ENCODE measurements around the gene TCERG1.

The TCERG1 gene

GRCh38 chr5:146446861-146447733, at the start of gene TCERG1:
TCERG1 (plus strand) TSS chr5:146447333; CDS start chr5:146447350, 17 bp downstream.
- Histone ChIP-seq H3K9me3 (ENCODE audit: control insufficient read depth in 1 of 2, low read length in 2 of 2) (no peaks in the 10 kb centered on the region), H3K4me1 (ENCODE audit: control insufficient read depth in 1 of 2, insufficient read depth in 2 of 2, low read length in 2 of 2) (peaks cover 0 to 22% of the 10 kb centered on the region in 2 donors), H3K27me3 (ENCODE audit: low read depth, low read length) (no peaks in the 10 kb centered on the region), H3K27ac (ENCODE audit: low read length) (peak within 1 kb of the TSS; percentile 87), H3K4me3 (ENCODE audit: low read depth in 1 of 2, low read length in 2 of 2) (peak within 1 kb of the TSS; percentile 89 to 95), H3K36me3 (ENCODE audit: control insufficient read depth in 1 of 2, insufficient read depth in 2 of 2, low read length in 2 of 2) (peaks cover 0 to 5% of the 10 kb centered on the region in 2 donors)

- Histone ChIP-seq H3K36me3 (ENCODE audit: control insufficient read depth in 1 of 2, insufficient read depth in 2 of 2, low read length in 2 of 2) (no peaks in the 10 kb centered on the region), H3K27ac (ENCODE audit: low read length) (no peak overlapping the region), H3K4me3 (ENCODE audit: low read depth in 1 of 2, low read length in 2 of 2) (no peak overlapping the region), H3K27me3 (ENCODE audit: low read depth, low read length) (no peaks in the 10 kb centered on the region), H3K9me3 (ENCODE audit: control insufficient read depth in 1 of 2, low read length in 2 of 2) (no peaks in the 10 kb centered on the region), H3K4me1 (ENCODE audit: control insufficient read depth in 1 of 2, insufficient read depth in 2 of 2, low read length in 2 of 2) (no peaks in the 10 kb centered on the region)
Measured at GRCh38 chr5:146398826-146399225, 48.3 kb upstream of the TCERG1 start.

DNA sequence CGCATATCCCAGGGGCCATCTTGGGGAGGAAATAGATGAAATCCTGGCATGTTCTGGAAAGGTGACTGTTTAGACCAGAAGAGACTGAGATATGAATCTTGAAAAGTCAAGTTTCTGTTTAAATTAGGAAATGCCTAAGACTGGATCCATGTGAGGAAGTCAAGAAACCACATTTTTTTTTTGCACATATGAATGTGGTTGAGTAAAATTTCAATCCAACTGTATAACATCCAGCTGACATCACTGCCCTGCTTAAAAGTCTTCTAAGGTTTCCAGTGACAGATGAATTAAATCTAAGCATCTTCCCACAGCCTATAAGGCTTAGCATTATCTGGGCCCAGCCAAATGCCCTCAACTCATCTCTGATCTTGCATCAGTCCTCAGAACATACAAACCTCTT, 47.7 kb upstream of the TCERG1 start:
- Histone ChIP-seq H3K4me1 (ENCODE audit: control insufficient read depth in 1 of 2, insufficient read depth in 2 of 2, low read length in 2 of 2) (no peaks in the 10 kb centered on the region), H3K4me3 (ENCODE audit: low read depth in 1 of 2, low read length in 2 of 2) (no peak overlapping the region), H3K27ac (ENCODE audit: low read length) (no peak overlapping the region), H3K27me3 (ENCODE audit: low read depth, low read length) (no peaks in the 10 kb centered on the region), H3K36me3 (ENCODE audit: control insufficient read depth in 1 of 2, insufficient read depth in 2 of 2, low read length in 2 of 2) (no peaks in the 10 kb centered on the region), H3K9me3 (ENCODE audit: control insufficient read depth in 1 of 2, low read length in 2 of 2) (no peaks in the 10 kb centered on the region)

- no peak overlapping the region for H3K4me3 ChIP-seq (ENCODE audit: low read depth in 1 of 2, low read length in 2 of 2)
- no peaks in the 10 kb centered on the region for H3K36me3 ChIP-seq (ENCODE audit: control insufficient read depth in 1 of 2, insufficient read depth in 2 of 2, low read length in 2 of 2)
- no peak overlapping the region for H3K27ac ChIP-seq (ENCODE audit: low read length)
- no peaks in the 10 kb centered on the region for H3K27me3 ChIP-seq (ENCODE audit: low read depth, low read length)
- no peaks in the 10 kb centered on the region for H3K9me3 ChIP-seq (ENCODE audit: control insufficient read depth in 1 of 2, low read length in 2 of 2)
- no peaks in the 10 kb centered on the region for H3K4me1 ChIP-seq (ENCODE audit: control insufficient read depth in 1 of 2, insufficient read depth in 2 of 2, low read length in 2 of 2)
Measured at GRCh38 chr5:146400201-146400600, 46.9 kb upstream of the TCERG1 start.

DNA sequence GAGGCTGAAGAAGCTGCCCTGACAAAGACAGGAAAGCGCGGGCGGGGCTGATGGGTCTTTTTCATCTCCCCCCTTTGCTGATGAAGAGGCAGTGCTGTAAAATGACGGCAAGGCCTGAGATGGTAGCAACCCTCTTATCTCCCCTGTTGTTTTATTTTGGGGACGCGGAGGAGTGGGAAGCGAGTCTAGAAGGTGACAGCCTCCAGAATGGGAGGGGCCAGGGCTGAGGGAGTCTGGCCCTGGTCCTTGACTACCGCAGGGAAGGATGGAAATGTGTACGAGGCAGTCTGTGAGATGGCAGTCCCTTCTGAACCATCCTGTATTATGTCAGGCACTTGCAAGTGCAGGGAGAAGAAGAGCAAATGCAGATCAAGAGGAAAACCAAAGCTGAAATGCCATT, 46.1 kb upstream of the TCERG1 start:
- Histone ChIP-seq H3K9me3 (ENCODE audit: control insufficient read depth in 1 of 2, low read length in 2 of 2) (no peaks in the 10 kb centered on the region), H3K4me1 (ENCODE audit: control insufficient read depth in 1 of 2, insufficient read depth in 2 of 2, low read length in 2 of 2) (no peaks in the 10 kb centered on the region), H3K27ac (ENCODE audit: low read length) (no peak overlapping the region), H3K27me3 (ENCODE audit: low read depth, low read length) (no peaks in the 10 kb centered on the region), H3K4me3 (ENCODE audit: low read depth in 1 of 2, low read length in 2 of 2) (no peak overlapping the region), H3K36me3 (ENCODE audit: control insufficient read depth in 1 of 2, insufficient read depth in 2 of 2, low read length in 2 of 2) (no peaks in the 10 kb centered on the region)

- Histone ChIP-seq H3K27me3 (ENCODE audit: low read depth, low read length) (no peaks in the 10 kb centered on the region), H3K27ac (ENCODE audit: low read length) (no peak overlapping the region), H3K4me1 (ENCODE audit: control insufficient read depth in 1 of 2, insufficient read depth in 2 of 2, low read length in 2 of 2) (no peaks in the 10 kb centered on the region), H3K36me3 (ENCODE audit: control insufficient read depth in 1 of 2, insufficient read depth in 2 of 2, low read length in 2 of 2) (no peaks in the 10 kb centered on the region), H3K9me3 (ENCODE audit: control insufficient read depth in 1 of 2, low read length in 2 of 2) (no peaks in the 10 kb centered on the region), H3K4me3 (ENCODE audit: low read depth in 1 of 2, low read length in 2 of 2) (no peak overlapping the region)
Measured at GRCh38 chr5:146402949-146403348, 44.2 kb upstream of the TCERG1 start.

DNA sequence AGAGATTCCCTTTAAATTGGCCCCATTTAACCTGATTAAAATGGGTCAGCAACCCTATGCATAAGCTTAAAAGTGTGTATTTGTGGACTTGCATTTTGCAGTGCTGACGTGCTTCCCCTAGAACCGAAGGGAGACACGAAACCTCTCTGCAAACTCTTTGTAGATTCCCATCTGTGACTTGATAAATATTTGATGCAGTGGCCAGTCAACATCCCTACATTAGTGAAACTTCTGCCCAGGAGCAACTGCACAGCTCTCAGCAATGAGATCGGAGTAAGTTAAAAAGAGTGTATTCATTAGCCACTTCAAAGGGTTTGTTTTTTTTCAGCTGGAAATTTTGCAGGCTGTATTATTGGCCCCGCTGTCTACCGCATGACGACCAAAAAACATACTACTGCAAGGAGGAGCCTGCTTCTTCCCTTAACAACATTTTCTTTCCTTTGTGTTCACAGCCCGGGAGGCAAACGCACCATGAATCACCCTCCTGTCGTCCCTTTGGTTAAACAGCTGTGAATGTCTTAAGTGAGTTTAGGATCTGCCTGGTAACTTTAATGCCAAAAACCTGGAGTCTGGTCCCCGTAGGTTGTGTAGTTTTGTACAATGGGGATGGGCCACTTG, 38.0 kb upstream of the TCERG1 start:
- Histone ChIP-seq H3K4me1 (ENCODE audit: control insufficient read depth in 1 of 2, insufficient read depth in 2 of 2, low read length in 2 of 2) (peaks cover 0 to 4% of the 10 kb centered on the region in 2 donors), H3K4me3 (ENCODE audit: low read depth in 1 of 2, low read length in 2 of 2) (no peak overlapping the region), H3K27ac (ENCODE audit: low read length) (no peak overlapping the region), H3K9me3 (ENCODE audit: control insufficient read depth in 1 of 2, low read length in 2 of 2) (no peaks in the 10 kb centered on the region), H3K27me3 (ENCODE audit: low read depth, low read length) (no peaks in the 10 kb centered on the region), H3K36me3 (ENCODE audit: control insufficient read depth in 1 of 2, insufficient read depth in 2 of 2, low read length in 2 of 2) (no peaks in the 10 kb centered on the region)

- Histone ChIP-seq H3K36me3 (ENCODE audit: control insufficient read depth in 1 of 2, insufficient read depth in 2 of 2, low read length in 2 of 2) (no peaks in the 10 kb centered on the region), H3K27me3 (ENCODE audit: low read depth, low read length) (no peaks in the 10 kb centered on the region), H3K4me3 (ENCODE audit: low read depth in 1 of 2, low read length in 2 of 2) (no peak overlapping the region), H3K4me1 (ENCODE audit: control insufficient read depth in 1 of 2, insufficient read depth in 2 of 2, low read length in 2 of 2) (peaks cover 0 to 4% of the 10 kb centered on the region in 2 donors), H3K9me3 (ENCODE audit: control insufficient read depth in 1 of 2, low read length in 2 of 2) (no peaks in the 10 kb centered on the region), H3K27ac (ENCODE audit: low read length) (no peak overlapping the region)
Measured at GRCh38 chr5:146410272-146410671, 36.9 kb upstream of the TCERG1 start.

DNA sequence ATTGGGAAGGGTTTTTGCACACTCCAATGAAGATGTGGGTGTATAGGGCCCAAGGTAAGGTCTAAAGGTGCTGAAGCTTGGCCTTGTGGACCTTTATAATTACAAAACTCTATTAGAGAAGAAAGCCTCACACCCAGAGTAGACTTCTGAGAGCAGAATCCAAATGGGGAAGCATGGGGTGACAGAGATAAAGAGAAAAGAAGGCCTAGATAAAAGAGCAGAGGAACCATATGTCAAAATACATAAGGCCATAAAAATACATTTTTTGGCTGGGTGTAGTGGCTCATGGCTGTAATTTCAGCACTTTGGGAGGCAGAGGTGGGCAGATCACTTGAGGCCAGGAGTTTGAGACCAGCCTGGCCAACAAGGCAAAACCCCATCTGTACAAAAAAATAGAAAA, 27.4 kb upstream of the TCERG1 start:
- no peak overlapping the region for H3K4me3 ChIP-seq (ENCODE audit: low read depth in 1 of 2, low read length in 2 of 2)
- no peaks in the 10 kb centered on the region for H3K9me3 ChIP-seq (ENCODE audit: control insufficient read depth in 1 of 2, low read length in 2 of 2)
- H3K36me3 ChIP-seq (ENCODE audit: control insufficient read depth in 1 of 2, insufficient read depth in 2 of 2, low read length in 2 of 2) = no peaks in the 10 kb centered on the region
- H3K27ac ChIP-seq (ENCODE audit: low read length) = no peak overlapping the region
- H3K4me1 ChIP-seq (ENCODE audit: control insufficient read depth in 1 of 2, insufficient read depth in 2 of 2, low read length in 2 of 2) = no peaks in the 10 kb centered on the region
- H3K27me3 ChIP-seq (ENCODE audit: low read depth, low read length) = no peaks in the 10 kb centered on the region

GRCh38 chr5:146425023-146425422, 22.1 kb upstream of the TCERG1 start:
- no peaks in the 10 kb centered on the region for H3K36me3 ChIP-seq (ENCODE audit: control insufficient read depth in 1 of 2, insufficient read depth in 2 of 2, low read length in 2 of 2)
- no peaks in the 10 kb centered on the region for H3K27me3 ChIP-seq (ENCODE audit: low read depth, low read length)
- no peak overlapping the region for H3K4me3 ChIP-seq (ENCODE audit: low read depth in 1 of 2, low read length in 2 of 2)
- no peak overlapping the region for H3K27ac ChIP-seq (ENCODE audit: low read length)
- H3K9me3 ChIP-seq (ENCODE audit: control insufficient read depth in 1 of 2, low read length in 2 of 2) = no peaks in the 10 kb centered on the region
- H3K4me1 ChIP-seq (ENCODE audit: control insufficient read depth in 1 of 2, insufficient read depth in 2 of 2, low read length in 2 of 2) = peaks cover 0 to 3% of the 10 kb centered on the region in 2 donors

- Histone ChIP-seq H3K36me3 (ENCODE audit: control insufficient read depth in 1 of 2, insufficient read depth in 2 of 2, low read length in 2 of 2) (no peaks in the 10 kb centered on the region), H3K4me1 (ENCODE audit: control insufficient read depth in 1 of 2, insufficient read depth in 2 of 2, low read length in 2 of 2) (peaks cover 0 to 3% of the 10 kb centered on the region in 2 donors), H3K4me3 (ENCODE audit: low read depth in 1 of 2, low read length in 2 of 2) (no peak overlapping the region), H3K27me3 (ENCODE audit: low read depth, low read length) (no peaks in the 10 kb centered on the region), H3K27ac (ENCODE audit: low read length) (no peak overlapping the region), H3K9me3 (ENCODE audit: control insufficient read depth in 1 of 2, low read length in 2 of 2) (no peaks in the 10 kb centered on the region)
Measured at GRCh38 chr5:146426305-146426704, 20.8 kb upstream of the TCERG1 start.
